ENCODE measurements around the gene GTPBP3. TPM values are rescaled to one million over a fixed set of nuclear protein-coding genes. Genes with fewer than 3 reads are reported as not detected.

Gene GTPBP3
- total and polyA plus RNA-seq, 2 of the 13 experiments (the other 11 are each of a cell fraction or from before 2014, with no cell fraction given): 17.5 to 30.0 TPM

GRCh38 chr19:17390665-17391370, 53.5 kb downstream of the GTPBP3 start (continued):
- TF ChIP-seq ZNF567 (CRISPR knock-in tag; IDR thresholded peaks at IDR 0.05; ENCODE audit: borderline replicate concordance) (peak; percentile 23; the same call in 1 of the 2 replicates), SNAPC2 (CRISPR knock-in tag; IDR thresholded peaks at IDR 0.05) (no peak), ZBTB38 (CRISPR knock-in tag; IDR thresholded peaks at IDR 0.05) (peak; percentile 58), ZNF260 (CRISPR knock-in tag; IDR thresholded peaks at IDR 0.05; ENCODE audit: borderline replicate concordance, low read depth) (no peak), ZNF335 (CRISPR knock-in tag; IDR thresholded peaks at IDR 0.05) (no peak), ZNF17 (CRISPR knock-in tag; IDR thresholded peaks at IDR 0.05) (no peak), ARNT2 (CRISPR knock-in tag; IDR thresholded peaks at IDR 0.05; ENCODE audit: low read depth) (0 out of 2 replicates have a peak, but pooled peaks have one; percentile 43), SMAD9 (CRISPR knock-in tag; IDR thresholded peaks at IDR 0.05) (no peak), SPEN (CRISPR knock-in tag; IDR thresholded peaks at IDR 0.05; ENCODE audit: low read depth) (peak; percentile 69; the same call in 1 of the 2 replicates), ZNF138 (CRISPR knock-in tag; IDR thresholded peaks at IDR 0.05; ENCODE audit: low read depth) (no peak), ZNF121 (CRISPR knock-in tag; IDR thresholded peaks at IDR 0.05) (0 out of 2 replicates have a peak, but pooled peaks have one; percentile 9), ZKSCAN1 (IDR thresholded peaks at IDR 0.05; ENCODE audit: low read length) (no peak), ZNF296 (CRISPR knock-in tag; conservative IDR thresholded peaks at IDR 0.05) (no peak), ZNF547 (CRISPR knock-in tag; IDR thresholded peaks at IDR 0.05) (peak; percentile 67; the same call in 1 of the 2 replicates), FOXA3 (CRISPR knock-in tag; IDR thresholded peaks at IDR 0.05) (peak; percentile 15; the same call in 1 of the 2 replicates), ZNF761 (CRISPR knock-in tag; conservative IDR thresholded peaks at IDR 0.05) (no peak), SIN3A (IDR thresholded peaks at IDR 0.05; ENCODE audit: borderline replicate concordance, low read depth, low read length) (0 out of 2 replicates have a peak, but pooled peaks have one; percentile 36), SOX6 (IDR thresholded peaks at IDR 0.05) (no peak), SOX6 (CRISPR knock-in tag; IDR thresholded peaks at IDR 0.05) (peak; percentile 22; the same call in 1 of the 2 replicates), AHR (CRISPR knock-in tag; IDR thresholded peaks at IDR 0.05) (no peak), KDM5B (CRISPR knock-in tag; IDR thresholded peaks at IDR 0.05; ENCODE audit: borderline replicate concordance) (peak; percentile 30; the same call in 1 of the 2 replicates), SAP130 (CRISPR knock-in tag; IDR thresholded peaks at IDR 0.05; ENCODE audit: low read depth) (peak; percentile 79), MYC (CRISPR knock-in tag; IDR thresholded peaks at IDR 0.05; ENCODE audit: borderline replicate concordance) (peak; percentile 64; the same call in 1 of the 2 replicates)
- TF ChIP-seq, protein P1, sequence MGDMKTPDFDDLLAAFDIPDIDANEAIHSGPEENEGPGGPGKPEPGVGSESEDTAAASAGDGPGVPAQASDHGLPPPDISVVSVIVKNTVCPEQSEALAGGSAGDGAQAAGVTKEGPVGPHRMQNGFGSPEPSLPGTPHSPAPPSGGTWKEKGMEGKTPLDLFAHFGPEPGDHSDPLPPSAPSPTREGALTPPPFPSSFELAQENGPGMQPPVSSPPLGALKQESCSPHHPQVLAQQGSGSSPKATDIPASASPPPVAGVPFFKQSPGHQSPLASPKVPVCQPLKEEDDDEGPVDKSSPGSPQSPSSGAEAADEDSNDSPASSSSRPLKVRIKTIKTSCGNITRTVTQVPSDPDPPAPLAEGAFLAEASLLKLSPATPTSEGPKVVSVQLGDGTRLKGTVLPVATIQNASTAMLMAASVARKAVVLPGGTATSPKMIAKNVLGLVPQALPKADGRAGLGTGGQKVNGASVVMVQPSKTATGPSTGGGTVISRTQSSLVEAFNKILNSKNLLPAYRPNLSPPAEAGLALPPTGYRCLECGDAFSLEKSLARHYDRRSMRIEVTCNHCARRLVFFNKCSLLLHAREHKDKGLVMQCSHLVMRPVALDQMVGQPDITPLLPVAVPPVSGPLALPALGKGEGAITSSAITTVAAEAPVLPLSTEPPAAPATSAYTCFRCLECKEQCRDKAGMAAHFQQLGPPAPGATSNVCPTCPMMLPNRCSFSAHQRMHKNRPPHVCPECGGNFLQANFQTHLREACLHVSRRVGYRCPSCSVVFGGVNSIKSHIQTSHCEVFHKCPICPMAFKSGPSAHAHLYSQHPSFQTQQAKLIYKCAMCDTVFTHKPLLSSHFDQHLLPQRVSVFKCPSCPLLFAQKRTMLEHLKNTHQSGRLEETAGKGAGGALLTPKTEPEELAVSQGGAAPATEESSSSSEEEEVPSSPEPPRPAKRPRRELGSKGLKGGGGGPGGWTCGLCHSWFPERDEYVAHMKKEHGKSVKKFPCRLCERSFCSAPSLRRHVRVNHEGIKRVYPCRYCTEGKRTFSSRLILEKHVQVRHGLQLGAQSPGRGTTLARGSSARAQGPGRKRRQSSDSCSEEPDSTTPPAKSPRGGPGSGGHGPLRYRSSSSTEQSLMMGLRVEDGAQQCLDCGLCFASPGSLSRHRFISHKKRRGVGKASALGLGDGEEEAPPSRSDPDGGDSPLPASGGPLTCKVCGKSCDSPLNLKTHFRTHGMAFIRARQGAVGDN (CRISPR knock-in tag; IDR thresholded peaks at IDR 0.05): peak; percentile 83
